Retina (tissue), 1 donor: ENCODE data around the gene RNPEPL1.
A peak's percentile ranks its signal among the peaks of the same experiment; 100 is the strongest.

Experiments
- DNase-seq: peaks from one replicate; pipeline ENCODE4 v3.0.0-alpha.2; 2016

RNPEPL1 gene

GRCh38 chr2:240593703-240594451 is 25.6 kb downstream of the RNPEPL1 start:
- no peak for DNase-seq

- DNase-seq, result no peak
Measured at GRCh38 chr2:240594511-240595380, 26.5 kb downstream of the RNPEPL1 start.

- no peak for DNase-seq
Measured at GRCh38 chr2:240595381-240596079, 27.2 kb downstream of the RNPEPL1 start.

- no peak for DNase-seq
Measured at GRCh38 chr2:240596080-240596460, 27.8 kb downstream of the RNPEPL1 start.

GRCh38 chr2:240596491-240596931 is 28.2 kb downstream of the RNPEPL1 start:
- DNase-seq, result no peak

GRCh38 chr2:240597054-240597418 is 28.8 kb downstream of the RNPEPL1 start:
- no peak for DNase-seq

GRCh38 chr2:240597419-240598181 is 29.3 kb downstream of the RNPEPL1 start:
- no peak for DNase-seq

- no peak for DNase-seq
Measured at GRCh38 chr2:240598311-240598911, 30.1 kb downstream of the RNPEPL1 start.

GRCh38 chr2:240599141-240599583 is 30.9 kb downstream of the RNPEPL1 start:
- DNase-seq, result no peak

- no peak for DNase-seq
Measured at GRCh38 chr2:240600451-240600961, 32.2 kb downstream of the RNPEPL1 start.

GRCh38 chr2:240601061-240601830 is 33.0 kb downstream of the RNPEPL1 start:
- no peak for DNase-seq

- no peak for DNase-seq
Measured at GRCh38 chr2:240601831-240602160, 33.5 kb downstream of the RNPEPL1 start.

- DNase-seq, result no peak
Measured at GRCh38 chr2:240602266-240603050, 34.2 kb downstream of the RNPEPL1 start.

GRCh38 chr2:240603081-240603835 is 35.0 kb downstream of the RNPEPL1 start:
- no peak for DNase-seq

GRCh38 chr2:240603846-240604245 is 35.6 kb downstream of the RNPEPL1 start:
- DNase-seq, result no peak

- peak; percentile 67 for DNase-seq
Measured at GRCh38 chr2:240604291-240604938, 36.1 kb downstream of the RNPEPL1 start.

- no peak for DNase-seq
Measured at GRCh38 chr2:240604939-240605716, 36.8 kb downstream of the RNPEPL1 start.
